Endothelial cell of umbilical vein (primary cell): ENCODE data around the gene HLX. TPM values are rescaled to one million over a fixed set of nuclear protein-coding genes. Genes with fewer than 3 reads are reported as not detected.

ENCODE experiments used
- BruUV-seq: library from RNA; stranded (reverse); fragments of 400-500 nt; replicated peaks from 2 replicates; lab custom pipeline; 2021; lab: Mats Ljungman, UMichigan
- CTCF ChIA-PET: fragments of 300-600, 350-600 bp; sonication (Branson Sonifier 250); formaldehyde crosslinking; loops from one replicate; lab custom pipeline; 2021; ENCODE audit warnings: antibody characterized with exemption, inconsistent platforms; lab: Charles Lee
- POLR2A ChIA-PET: fragments of 300-600, 350-600 bp; sonication (Branson Sonifier 250); formaldehyde crosslinking; loops from one replicate; lab custom pipeline; 2021; ENCODE audit warnings: antibody characterized with exemption, inconsistent platforms; lab: Charles Lee
- DNase-seq: peaks from one replicate; pipeline ENCODE4 v3.0.0-alpha.2; 2011; ENCODE audit warnings: low read depth, low spot score
- FAIRE-seq: peaks from 2 replicates; lab custom pipeline; 2011; peaks lifted over from hg19 to GRCh38; lab: Jason Lieb, UNC
- H2AFZ ChIP-seq: 2 replicates; pipeline ENCODE4 v1.6.0; 2012; ENCODE audit warnings: low read depth, low read length, control low read depth, inconsistent platforms
- H3K27ac ChIP-seq: 2 replicates; pipeline ENCODE4 v1.5.1; 2011; ENCODE audit warnings: low read depth, mild to moderate bottlenecking, control low read depth, low read length, moderate library complexity; ENCODE audit not compliant: insufficient read depth
- H3K27me3 ChIP-seq, 2 experiments: 2 replicates each; pipeline versions ENCODE4 v1.6.0 to v1.6.1; 2011; ENCODE audit warnings: low read length in 2 of 2, mixed read lengths in 1 of 2; ENCODE audit not compliant: control insufficient read depth in 2 of 2, insufficient read depth in 2 of 2
- H3K36me3 ChIP-seq, 2 experiments: 2 replicates in 1 of 2; 3 replicates in 1 of 2; pipeline ENCODE4 v1.5.1; 2011; ENCODE audit warnings: low read length in 2 of 2, mild to moderate bottlenecking in 1 of 2, moderate library complexity in 1 of 2; ENCODE audit not compliant: control insufficient read depth in 2 of 2, insufficient read depth in 2 of 2; ENCODE audit errors: extremely low read depth in 1 of 2
- H3K4me1 ChIP-seq: 3 replicates; pipeline ENCODE4 v1.5.1; 2011; ENCODE audit warnings: mild to moderate bottlenecking, low read length; ENCODE audit not compliant: control insufficient read depth, insufficient read depth; ENCODE audit errors: extremely low read depth
- H3K4me2 ChIP-seq: 2 replicates; pipeline ENCODE4 v1.6.1; 2011; ENCODE audit warnings: low read length, control low read depth, mixed read lengths; ENCODE audit not compliant: insufficient read depth
- H3K4me3 ChIP-seq, 3 experiments: fragments of 200-600 bp in 1 of 3; sonication (generic), shearing (Covaris generic) in 1 of 3; replicated peaks in 1 of 3; 2 replicates each; pipeline ENCODE4 v1.5.1; 2011 to 2016; ENCODE audit warnings: control low read depth in 3 of 3, low read length in 3 of 3, mild to moderate bottlenecking in 2 of 3, inconsistent platforms in 1 of 3, low read depth in 1 of 3, moderate library complexity in 1 of 3; ENCODE audit not compliant: insufficient read depth in 1 of 3
- H3K79me2 ChIP-seq: 2 replicates; pipeline ENCODE4 v1.6.0; 2012; ENCODE audit warnings: low read length, inconsistent platforms; ENCODE audit not compliant: control insufficient read depth, insufficient read depth
- H3K9ac ChIP-seq: replicated peaks from 2 replicates; pipeline ENCODE3; 2011; ENCODE audit warnings: low read length, control low read depth; ENCODE audit not compliant: insufficient read depth; ENCODE audit errors: extremely low read depth
- H3K9me1 ChIP-seq: replicated peaks from 3 replicates; pipeline ENCODE4 v1.6.0; 2011; ENCODE audit warnings: mild to moderate bottlenecking, low read length; ENCODE audit not compliant: control insufficient read depth, insufficient read depth; ENCODE audit errors: extremely low read depth
- H3K9me3 ChIP-seq: replicated peaks from 2 replicates; pipeline ENCODE4 v1.5.1; 2012; ENCODE audit warnings: low read length, inconsistent platforms; ENCODE audit not compliant: control insufficient read depth, insufficient read depth
- H4K20me1 ChIP-seq: replicated peaks from 2 replicates; pipeline ENCODE3; 2011; ENCODE audit warnings: mild to moderate bottlenecking, low read length; ENCODE audit not compliant: control insufficient read depth, insufficient read depth; ENCODE audit errors: extremely low read depth
- CTCF ChIP-seq, 2 donors: IDR thresholded peaks; 1 replicate in 1 of 2; 2 replicates in 1 of 2; pipeline ENCODE4 v1.5.1; 2011; ENCODE audit warnings: low read length in 2 of 2, mild to moderate bottlenecking in 2 of 2, moderate library complexity in 2 of 2, control low read depth in 1 of 2, inconsistent platforms in 1 of 2, low read depth in 1 of 2; ENCODE audit not compliant: insufficient read depth in 1 of 2; ENCODE audit errors: extremely low read depth in 1 of 2
- EZH2 ChIP-seq: IDR thresholded peaks from 2 replicates; pipeline ENCODE4 v1.6.1; 2012; ENCODE audit warnings: borderline replicate concordance, low read depth, mild to moderate bottlenecking, moderate library complexity, low read length, inconsistent platforms; ENCODE audit not compliant: severe bottlenecking
- FOS ChIP-seq: IDR thresholded peaks from 2 replicates; pipeline ENCODE4 v1.6.1; 2011; ENCODE audit warnings: mild to moderate bottlenecking, low read length, moderate library complexity, borderline replicate concordance; ENCODE audit not compliant: insufficient read depth
- JUN ChIP-seq: IDR thresholded peaks from 2 replicates; pipeline ENCODE4 v1.6.1; 2011; ENCODE audit warnings: borderline replicate concordance, low read depth; ENCODE audit not compliant: insufficient read length, insufficient read depth
- MAX ChIP-seq: IDR thresholded peaks from 2 replicates; pipeline ENCODE4 v1.6.1; 2011; ENCODE audit not compliant: insufficient read depth, insufficient read length
- MYC ChIP-seq: IDR thresholded peaks from one replicate; pipeline ENCODE4 v1.6.1; 2011; ENCODE audit warnings: mild to moderate bottlenecking, low read depth, low read length
- POLR2AphosphoS5 ChIP-seq: IDR thresholded peaks from 2 replicates; pipeline ENCODE4 v1.6.1; 2012; ENCODE audit warnings: low read depth, mild to moderate bottlenecking, control low read depth, low read length, moderate library complexity; ENCODE audit not compliant: insufficient read depth
- dilution Hi-C: fragments of 300-500 bp; cut with MboI; formaldehyde crosslinking; loops from one replicate; pipeline ENCODE4 v1.15.0; 2019; ENCODE audit warnings: low sequenced_read_pairs; ENCODE audit not compliant: extremely low pct_ligation_motif_present
- intact Hi-C: fragments of 100-400 bp; cut with micrococcal nuclease; formaldehyde crosslinking; loops from one replicate; pipeline ENCODE4 v1.10.0; 2022
- polyA plus RNA-seq, 4 experiments: library from polyadenylated mRNA; depleted of rRNA in 3 of 4; stranded (reverse) in 3 of 4; unstranded in 1 of 4; fragments of >200 nt; gene quantifications; 2 replicates each; pipeline versions ENCODE4 v1.2.1 to v1.2.3, GENCODE V29; 2011 to 2012; ENCODE audit warnings: missing spikeins in 1 of 4
- total RNA-seq: library from RNA; stranded (reverse); gene quantifications from 2 replicates; pipeline ENCODE4 v1.2.3, GENCODE V29; 2021

Gene HLX
- total and polyA plus RNA-seq, 2 donors (not counting 3 experiments of a cell fraction or from before 2014, with no cell fraction given): 7.5 to 39.1 TPM

DNA sequence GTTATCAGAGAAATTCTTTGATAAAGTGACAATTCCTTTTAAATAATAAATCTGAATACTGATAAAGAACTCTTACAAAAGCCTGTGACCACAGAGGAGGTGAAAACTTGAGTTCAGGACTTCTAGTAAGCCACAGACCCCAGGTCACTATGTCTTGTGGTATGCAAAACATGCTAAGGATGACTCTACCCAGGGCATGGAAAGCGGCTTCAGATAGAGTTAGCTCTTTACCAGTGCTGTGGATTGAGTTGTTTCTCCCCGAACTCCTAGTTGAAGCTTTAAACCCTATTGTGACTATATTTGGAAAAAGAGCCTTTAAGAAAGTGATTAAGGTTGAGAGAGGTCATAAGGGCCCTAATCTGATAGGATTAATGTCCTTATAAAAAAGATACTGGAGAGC is 42.3 kb downstream of the HLX start:
- no peak for DNase-seq
- no peak for FAIRE-seq
- TF ChIP-seq MYC: no peak
- TF ChIP-seq MAX: no peak
- no peak for TF ChIP-seq POLR2AphosphoS5
- TF ChIP-seq EZH2: no peak
- TF ChIP-seq CTCF (IDR thresholded peaks at IDR 0.05; ENCODE audit: extremely low read depth in 1 of 2, insufficient read depth in 1 of 2, low read depth in 1 of 2, low read length in 2 of 2): no peak
- TF ChIP-seq JUN: no peak
- TF ChIP-seq FOS: no peak
- Histone ChIP-seq H3K27ac (no peak overlapping the region), H3K79me2 (no peaks in the 10 kb centered on the region), H3K9ac (no peak overlapping the region), H3K4me2 (no peak overlapping the region), H3K4me1 (no peaks in the 10 kb centered on the region), H3K9me3 (no peaks in the 10 kb centered on the region), H3K4me3 (no peak overlapping the region), H3K9me1 (no peaks in the 10 kb centered on the region), H2AFZ (no peak overlapping the region), H3K36me3 (no peaks in the 10 kb centered on the region), H4K20me1 (no peaks in the 10 kb centered on the region), H3K27me3 (peaks cover 0 to 2% of the 10 kb centered on the region in 2 experiments)
- ChIA-PET POLR2A (no interaction called here), CTCF (interaction anchor here (0.8 to 1.6 kb wide), 3 partner anchors 13 to 282 kb away, joined by 3 to 6 read pairs (median 4); no protein-coding TSS in a partner anchor)
- intact Hi-C loops: no loop called here
- dilution Hi-C loops: no loop called here
- no TSS peak for BruUV-seq
